Natural killer cell (primary cell): ENCODE data around the gene PNPLA1. TPM values are rescaled to one million over a fixed set of nuclear protein-coding genes. Genes with fewer than 3 reads are reported as not detected.

Experiments used
- ATAC-seq, 3 donors: fragments of 150-1000 bp in 2 of 3; fragments of 200-7000 bp in 1 of 3; cut with Tn5 transposase; 1 replicate in 1 of 3; 2 replicates in 2 of 3; pipeline ENCODE4 v1.10.0; 2021; ENCODE audit warnings: mild to moderate bottlenecking in 2 of 3, moderate library complexity in 2 of 3
- DNase-seq, 2 donors: peaks; one replicate each; pipeline versions ENCODE4 v3.0.0 to v3.0.0-alpha.2; 2013 to 2021; ENCODE audit warnings: mixed read lengths in 1 of 2
- H3K27ac ChIP-seq: one replicate; pipeline ENCODE4 v1.5.1; 2013; ENCODE audit warnings: mild to moderate bottlenecking, low read length
- H3K27me3 ChIP-seq: one replicate; pipeline ENCODE4 v1.6.1; 2013; ENCODE audit warnings: low read length; ENCODE audit not compliant: control insufficient read depth, insufficient read depth
- H3K36me3 ChIP-seq: one replicate; pipeline ENCODE4 v1.6.1; 2013; ENCODE audit warnings: low read length; ENCODE audit not compliant: control insufficient read depth, insufficient read depth
- H3K4me1 ChIP-seq: one replicate; pipeline ENCODE4 v1.6.1; 2013; ENCODE audit warnings: low read length; ENCODE audit not compliant: control insufficient read depth, insufficient read depth
- H3K4me3 ChIP-seq: one replicate; pipeline ENCODE4 v1.5.1; 2013; ENCODE audit warnings: low read length
- H3K9me3 ChIP-seq: one replicate; pipeline ENCODE4 v1.6.1; 2013; ENCODE audit warnings: low read length; ENCODE audit not compliant: control insufficient read depth, insufficient read depth
- H3K27ac Mint-ChIP-seq, 2 donors: one replicate each; pipeline ENCODE4 v1.8.0; 2022; ENCODE audit warnings: mild to moderate bottlenecking in 2 of 2, mixed read lengths in 2 of 2, moderate library complexity in 1 of 2
- H3K27me3 Mint-ChIP-seq, 2 donors: one replicate each; pipeline ENCODE4 v1.8.0; 2022; ENCODE audit warnings: low read depth in 2 of 2, mixed read lengths in 2 of 2
- H3K36me3 Mint-ChIP-seq: one replicate; pipeline ENCODE4 v1.8.0; 2022; ENCODE audit warnings: mixed read lengths
- H3K4me1 Mint-ChIP-seq, 2 donors: one replicate each; pipeline ENCODE4 v1.8.0; 2022; ENCODE audit warnings: mixed read lengths in 2 of 2
- H3K4me3 Mint-ChIP-seq: one replicate; pipeline ENCODE4 v1.8.0; 2022; ENCODE audit warnings: mild to moderate bottlenecking, moderate library complexity, mixed read lengths
- H3K9me3 Mint-ChIP-seq, 2 donors: one replicate each; pipeline ENCODE4 v1.8.0; 2022; ENCODE audit warnings: mixed read lengths in 2 of 2
- CTCF ChIP-seq: fragments of 200-600 bp; IDR thresholded peaks from one replicate; pipeline ENCODE4 v1.8.0; 2022; ENCODE audit warnings: antibody characterized with exemption
- WGBS: methylation state at CpG from one replicate; pipeline ENCODE4 v1.1.7; 2013; ENCODE audit warnings: missing lambda C conversion rate; ENCODE audit not compliant: insufficient coverage; 5-methylcytosine and 5-hydroxymethylcytosine counted together
- intact Hi-C: fragments of 100-400 bp; cut with micrococcal nuclease; formaldehyde crosslinking; loops from one replicate; pipeline ENCODE4 v1.14.2; 2022
- total RNA-seq, 4 donors: library from RNA; stranded (reverse); fragments of 120-200 nt in 1 of 4; gene quantifications; one replicate each; pipeline versions ENCODE4 v1.2.3 to v1.2.4, GENCODE V29; 2013 to 2022

The PNPLA1 gene
- total RNA-seq, 3 donors from 2014 or later (not counting 1 experiment from before 2014, with no cell fraction given): 0.14 to 3.5 (median 0.61) TPM

- 86% methylated on average over 13 of the region's 13 CpGs for WGBS
- H3K4me1 Mint-ChIP-seq: no peaks in the 10 kb centered on the region
- H3K36me3 Mint-ChIP-seq: no peaks in the 10 kb centered on the region
- Histone ChIP-seq H3K27me3 (no peaks in the 10 kb centered on the region), H3K4me3 (no peak overlapping the region), H3K27ac (no peak overlapping the region), H3K9me3 (no peaks in the 10 kb centered on the region), H3K36me3 (no peaks in the 10 kb centered on the region), H3K4me1 (no peaks in the 10 kb centered on the region)
- H3K27me3 Mint-ChIP-seq: peaks cover 16 to 35% of the 10 kb centered on the region in 2 donors
- DNase-seq: no peak
- H3K4me3 Mint-ChIP-seq: no peak overlapping the region
- H3K9me3 Mint-ChIP-seq: no peaks in the 10 kb centered on the region
- no peak for TF ChIP-seq CTCF
- H3K27ac Mint-ChIP-seq: no peak overlapping the region
- ATAC-seq: no peak
- intact Hi-C loops: no loop called here
Observed at GRCh38 chr6:36276581-36277536, 7.0 kb downstream of the PNPLA1 start.

- no peak overlapping the region for H3K27ac Mint-ChIP-seq
- no peaks in the 10 kb centered on the region for H3K36me3 Mint-ChIP-seq
- intact Hi-C loops: no loop called here
- H3K4me1 Mint-ChIP-seq: no peaks in the 10 kb centered on the region
- no peaks in the 10 kb centered on the region for H3K9me3 Mint-ChIP-seq
- no peak for DNase-seq
- 88% methylated on average over 2 of the region's 2 CpGs for WGBS
- Histone ChIP-seq H3K27me3 (no peaks in the 10 kb centered on the region), H3K4me1 (no peaks in the 10 kb centered on the region), H3K4me3 (no peak overlapping the region), H3K27ac (no peak overlapping the region), H3K9me3 (no peaks in the 10 kb centered on the region), H3K36me3 (no peaks in the 10 kb centered on the region)
- no peak overlapping the region for H3K4me3 Mint-ChIP-seq
- no peak for ATAC-seq
- peaks cover 18 to 44% of the 10 kb centered on the region in 2 donors for H3K27me3 Mint-ChIP-seq
- no peak for TF ChIP-seq CTCF
Observed at GRCh38 chr6:36277946-36278470, 8.1 kb downstream of the PNPLA1 start.

GRCh38 chr6:36280467-36280866 is 10.6 kb downstream of the PNPLA1 start:
- H3K36me3 ChIP-seq: no peaks in the 10 kb centered on the region
- peaks cover 28 to 51% of the 10 kb centered on the region in 2 donors for H3K27me3 Mint-ChIP-seq
- no peaks in the 10 kb centered on the region for H3K36me3 Mint-ChIP-seq
- 57% methylated on average over 3 of the region's 3 CpGs for WGBS
- no peak for DNase-seq
- H3K4me3 ChIP-seq: no peak overlapping the region
- intact Hi-C loops: no loop called here
- H3K27ac Mint-ChIP-seq: no peak overlapping the region
- ATAC-seq: no peak
- no peaks in the 10 kb centered on the region for H3K4me1 ChIP-seq
- no peaks in the 10 kb centered on the region for H3K9me3 ChIP-seq
- no peaks in the 10 kb centered on the region for H3K9me3 Mint-ChIP-seq
- H3K4me3 Mint-ChIP-seq: no peak overlapping the region
- H3K27me3 ChIP-seq: peaks cover 8% of the 10 kb centered on the region
- no peak overlapping the region for H3K27ac ChIP-seq
- H3K4me1 Mint-ChIP-seq: no peaks in the 10 kb centered on the region
- no peak for TF ChIP-seq CTCF
